Amniotic epithelial cell (primary cell): Measurements from ENCODE around the gene DIAPH2.

ENCODE experiments used
- DNase-seq: peaks from one replicate; pipeline ENCODE4 v3.0.0-alpha.2; 2010; ENCODE audit warnings: low read depth

DIAPH2 gene

DNA sequence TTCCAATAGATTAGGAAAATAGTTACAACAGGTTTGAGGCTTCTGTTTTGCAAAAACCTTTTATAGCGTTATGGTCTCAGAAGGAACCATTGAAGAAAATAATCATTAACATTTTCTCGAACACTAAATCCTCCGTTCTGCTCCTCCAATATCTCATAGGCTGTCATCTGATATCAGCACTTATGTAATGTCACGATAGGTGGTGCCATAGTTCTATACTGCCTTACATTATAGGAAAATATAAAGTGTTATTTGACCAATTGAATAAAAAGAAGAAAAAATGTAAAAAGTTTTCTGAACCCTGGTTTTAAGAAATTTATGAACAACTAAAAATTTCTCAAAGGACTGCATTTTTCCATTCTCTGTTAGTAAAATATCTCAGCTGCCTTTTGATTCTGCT lies 490.5 kb downstream of the DIAPH2 start:
- no peak for DNase-seq

DNA sequence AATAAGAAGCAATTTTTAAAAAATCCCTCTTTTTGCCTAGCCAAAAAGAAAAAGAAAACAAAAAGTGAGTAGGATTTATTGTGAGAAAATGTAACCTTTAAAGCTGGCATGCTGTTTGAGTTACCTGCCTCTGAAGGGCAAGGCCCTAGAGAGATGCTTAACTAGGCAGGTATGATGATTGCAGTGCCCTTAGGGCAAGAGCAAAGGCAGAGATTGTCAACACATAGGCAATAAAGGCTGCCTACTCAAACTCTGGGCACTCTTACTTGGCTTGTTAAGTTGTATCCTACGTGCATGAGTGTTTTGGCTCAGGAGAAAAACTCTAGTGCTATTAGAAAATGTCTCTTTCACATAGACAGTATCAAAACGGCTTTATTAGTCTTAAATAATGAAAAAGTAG lies 505.0 kb downstream of the DIAPH2 start:
- no peak for DNase-seq

DNA sequence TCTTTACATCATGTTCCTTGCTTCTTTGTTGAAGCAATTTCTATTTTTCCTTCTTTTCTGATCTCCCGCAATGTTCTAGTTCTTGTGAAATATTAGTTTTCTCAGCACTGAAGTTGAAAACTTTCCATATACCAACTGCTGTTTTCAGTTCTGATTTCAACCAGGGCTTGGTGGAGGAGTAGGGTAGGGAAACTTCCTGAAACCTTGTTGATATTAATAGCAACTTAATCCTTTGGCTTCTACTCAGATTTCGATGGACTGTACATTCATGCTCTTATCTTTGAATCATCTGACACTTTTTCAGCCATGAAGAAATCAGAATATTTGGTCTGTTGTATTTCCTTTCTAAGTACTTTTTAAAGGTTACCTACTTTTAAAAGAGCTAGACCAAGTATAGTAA lies 514.9 kb downstream of the DIAPH2 start:
- DNase-seq = peak; percentile 86

DNA sequence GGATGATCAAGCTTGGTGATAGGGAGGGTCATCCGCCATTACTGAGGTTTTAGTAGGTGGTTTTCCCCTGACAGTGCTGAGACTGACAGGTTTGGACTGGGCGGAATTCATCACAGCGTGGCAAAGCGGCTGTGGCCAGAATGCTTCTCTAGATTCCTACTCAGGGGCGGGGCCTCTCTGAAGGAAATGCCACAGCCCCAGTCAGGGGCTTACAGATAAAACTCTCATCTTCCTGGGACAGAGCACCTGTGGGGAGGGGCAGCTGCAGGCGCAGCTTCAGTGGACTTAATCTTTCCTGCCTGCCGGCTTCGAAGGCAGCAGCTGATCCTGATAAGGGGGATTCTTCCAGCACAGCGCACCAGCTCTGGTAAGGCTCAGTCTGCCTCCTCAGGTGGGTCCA lies 515.8 kb downstream of the DIAPH2 start:
- DNase-seq = no peak

DNA sequence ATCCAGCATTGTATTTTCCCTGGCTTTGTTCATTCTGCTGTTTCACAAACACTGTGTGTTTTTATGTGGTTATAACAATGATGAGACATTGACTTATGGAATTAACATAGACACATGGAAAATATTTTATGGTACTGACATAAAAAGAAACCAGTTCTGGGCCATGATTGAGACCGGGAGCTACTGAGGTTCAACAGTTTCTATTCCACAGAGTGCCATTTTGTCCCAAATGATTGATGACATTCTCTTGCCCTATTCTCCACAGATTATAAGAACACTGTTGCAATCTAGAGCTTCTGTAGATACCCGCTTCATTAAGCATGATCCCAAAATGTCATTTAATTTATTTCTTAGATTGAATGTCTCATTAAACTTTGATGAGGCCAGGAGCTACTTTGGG lies 525.9 kb downstream of the DIAPH2 start:
- no peak for DNase-seq

DNA sequence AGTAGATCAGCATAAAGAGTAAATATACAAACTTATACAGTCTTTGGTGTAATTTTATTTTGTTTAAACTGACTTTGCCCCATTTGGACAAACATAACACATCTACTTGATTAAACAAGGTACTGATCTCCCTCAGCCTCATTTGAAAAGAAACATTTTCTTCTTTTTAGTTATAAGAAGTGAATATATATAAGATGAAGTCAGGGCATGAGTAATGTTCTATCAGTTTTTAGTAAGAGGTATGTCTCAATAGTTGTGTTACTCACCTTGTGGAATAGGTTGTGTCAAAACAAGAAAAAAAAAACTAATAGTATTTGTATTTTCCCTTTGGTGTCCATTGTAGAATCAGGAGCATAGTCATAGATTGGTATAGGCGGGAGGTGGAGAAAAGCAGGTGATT lies 526.4 kb downstream of the DIAPH2 start:
- peak; percentile 26 for DNase-seq

DNA sequence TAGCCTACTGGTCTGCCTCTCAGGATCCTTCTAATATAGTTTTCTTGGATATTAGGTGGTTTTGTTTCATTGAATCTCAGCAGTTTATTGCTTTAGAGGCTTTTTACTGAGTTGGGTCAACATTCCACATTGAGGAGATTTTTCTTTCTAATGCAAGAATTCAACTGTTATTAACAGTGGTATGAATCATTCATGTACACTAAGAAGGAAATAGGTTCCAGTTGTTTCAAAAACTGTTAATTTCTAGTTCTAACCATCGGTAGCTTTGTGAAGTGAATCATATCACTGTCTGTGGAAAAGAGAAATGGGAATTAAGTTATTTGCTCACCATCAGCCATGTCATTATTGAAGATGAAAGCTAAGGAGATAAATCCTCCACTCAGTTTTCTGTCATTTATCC lies 530.5 kb downstream of the DIAPH2 start:
- peak; percentile 19 for DNase-seq

DNA sequence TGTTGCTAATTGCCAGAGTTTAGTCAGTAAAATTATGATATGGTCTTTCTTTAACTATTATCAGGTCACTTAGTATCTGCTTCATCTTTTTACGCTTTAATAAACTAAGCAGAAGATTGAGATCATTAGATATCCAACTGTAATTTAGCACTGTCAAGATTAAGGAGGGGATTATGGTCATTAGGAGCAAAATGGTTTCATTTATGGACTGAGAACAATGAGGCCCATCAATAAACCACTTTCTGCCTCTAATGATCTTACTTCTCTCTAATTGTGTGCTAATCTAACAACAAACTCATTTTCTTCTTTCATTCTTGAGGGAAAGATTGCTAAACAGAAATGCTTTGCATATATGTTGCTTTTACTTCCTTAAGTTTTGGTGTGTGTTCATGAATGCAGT lies 539.5 kb downstream of the DIAPH2 start:
- DNase-seq = no peak

DNA sequence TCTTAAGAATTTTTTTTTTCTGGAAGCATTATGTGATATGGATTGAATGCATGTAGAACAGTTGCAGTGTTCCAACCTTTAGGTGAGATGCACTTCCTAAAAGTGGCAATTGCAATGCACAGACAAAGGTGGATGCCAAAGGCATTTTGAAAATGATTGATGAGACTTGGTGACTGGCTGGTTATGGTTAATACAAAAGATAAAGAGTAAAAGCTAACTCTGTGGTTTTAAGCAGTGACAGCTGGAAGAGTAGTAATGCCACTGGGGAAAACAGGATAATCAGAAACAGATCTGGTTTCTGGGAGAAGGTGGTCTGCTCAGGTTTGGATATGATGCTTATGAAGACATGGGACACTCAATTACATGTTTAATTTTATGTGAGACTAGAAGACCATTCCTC lies 544.7 kb downstream of the DIAPH2 start:
- no peak for DNase-seq

DNA sequence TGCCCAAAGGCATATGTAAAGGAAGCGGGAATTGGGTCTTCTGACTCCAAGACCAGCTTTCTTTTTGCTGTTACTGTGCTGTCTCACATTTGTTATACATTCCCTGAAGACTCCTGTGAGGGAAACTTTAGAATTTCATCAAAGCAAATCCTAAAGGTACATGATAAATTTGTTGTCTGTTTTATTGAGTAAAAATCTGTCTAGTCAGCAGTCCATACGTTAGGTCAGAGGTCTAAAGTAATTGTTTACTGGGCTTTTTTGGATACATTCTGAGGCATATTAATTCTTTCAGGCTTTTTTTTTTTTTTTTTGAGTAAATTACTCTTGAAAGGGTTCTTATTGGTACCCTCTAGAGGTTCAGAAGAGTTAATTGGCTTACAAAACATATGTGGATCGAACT lies 546.3 kb downstream of the DIAPH2 start:
- no peak for DNase-seq

DNA sequence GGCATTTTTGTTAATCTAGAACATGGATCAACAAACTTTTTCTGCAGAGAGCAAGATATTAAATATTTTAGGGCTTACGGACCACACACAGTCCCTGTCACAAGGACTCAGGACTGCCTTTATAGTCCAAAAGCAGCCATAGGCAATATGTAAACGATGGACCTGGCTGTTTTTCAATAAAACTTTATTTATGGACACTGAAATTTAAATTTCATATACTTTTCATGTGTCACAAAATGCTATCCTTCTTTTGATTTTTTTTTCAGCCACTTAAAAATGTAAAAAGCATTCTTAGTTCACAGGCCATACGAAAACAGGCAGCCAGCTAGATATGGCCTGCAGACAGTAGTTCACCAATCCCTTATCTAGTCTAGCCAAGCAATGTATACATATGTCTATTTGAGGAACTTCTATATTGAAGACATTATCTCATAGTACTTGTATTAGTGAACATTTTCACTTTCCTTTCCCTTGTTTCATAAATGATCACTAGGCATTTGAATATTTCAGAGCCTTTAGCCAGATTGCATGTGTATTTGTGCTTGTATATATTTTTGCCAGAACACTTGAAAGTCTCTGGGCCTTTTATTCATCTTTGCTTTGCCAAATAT lies 549.9 kb downstream of the DIAPH2 start:
- DNase-seq = no peak

DNA sequence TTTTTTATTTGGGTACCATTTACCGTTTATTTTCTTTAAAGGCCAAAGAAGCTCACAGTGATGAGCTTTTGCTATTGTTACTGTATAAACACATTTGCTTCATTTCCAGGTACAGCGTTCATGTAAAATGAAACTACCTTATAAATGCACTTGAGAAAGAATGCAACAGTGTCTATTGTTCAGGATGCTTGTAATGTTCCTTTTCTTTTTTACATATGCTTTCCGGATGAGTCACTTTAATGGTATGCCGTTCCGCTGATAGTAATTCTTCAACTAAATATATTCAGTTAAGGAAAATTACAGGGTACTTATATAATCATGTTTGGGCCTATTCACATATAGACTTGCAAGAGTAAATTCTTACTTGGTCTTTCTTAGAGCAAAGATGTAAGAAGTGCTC lies 554.0 kb downstream of the DIAPH2 start:
- peak; percentile 40 for DNase-seq

DNA sequence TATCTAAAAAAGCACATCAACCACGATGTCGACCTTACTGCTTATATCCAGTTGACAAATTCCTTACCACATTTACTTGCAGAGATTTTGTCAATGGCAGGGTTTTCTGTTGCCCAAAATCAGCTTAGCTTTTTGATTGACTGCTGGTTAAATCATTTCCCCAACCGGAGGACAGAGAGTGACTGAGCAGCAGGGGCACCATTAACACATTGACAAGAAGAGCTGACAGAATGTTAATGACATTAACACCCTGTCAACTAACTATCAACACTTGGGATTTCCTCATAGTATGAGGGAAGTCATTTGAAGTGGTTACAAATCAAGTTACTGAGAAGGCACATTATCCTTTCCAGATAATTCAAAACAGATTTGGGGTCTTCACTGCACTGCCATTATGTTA lies 567.5 kb downstream of the DIAPH2 start:
- DNase-seq = no peak

DNA sequence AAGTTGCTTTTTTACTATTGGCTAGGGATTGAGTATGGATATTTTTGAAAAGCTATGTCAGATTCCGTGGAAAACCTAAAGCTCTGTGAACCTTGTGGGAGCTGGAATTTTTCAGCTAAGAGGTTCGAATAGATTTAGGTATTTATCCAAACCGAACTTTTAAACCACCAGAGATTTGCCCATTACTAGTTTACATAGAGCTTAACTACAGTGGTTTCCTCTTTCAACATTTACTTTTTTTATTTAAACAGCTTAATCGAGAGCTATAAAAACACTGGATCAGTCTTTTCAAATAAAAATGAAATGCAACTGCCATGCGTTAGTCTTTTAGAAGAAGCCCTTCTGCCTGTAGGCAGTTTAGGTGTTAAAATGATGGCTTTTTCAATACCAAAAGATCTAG lies 576.0 kb downstream of the DIAPH2 start:
- DNase-seq = no peak

DNA sequence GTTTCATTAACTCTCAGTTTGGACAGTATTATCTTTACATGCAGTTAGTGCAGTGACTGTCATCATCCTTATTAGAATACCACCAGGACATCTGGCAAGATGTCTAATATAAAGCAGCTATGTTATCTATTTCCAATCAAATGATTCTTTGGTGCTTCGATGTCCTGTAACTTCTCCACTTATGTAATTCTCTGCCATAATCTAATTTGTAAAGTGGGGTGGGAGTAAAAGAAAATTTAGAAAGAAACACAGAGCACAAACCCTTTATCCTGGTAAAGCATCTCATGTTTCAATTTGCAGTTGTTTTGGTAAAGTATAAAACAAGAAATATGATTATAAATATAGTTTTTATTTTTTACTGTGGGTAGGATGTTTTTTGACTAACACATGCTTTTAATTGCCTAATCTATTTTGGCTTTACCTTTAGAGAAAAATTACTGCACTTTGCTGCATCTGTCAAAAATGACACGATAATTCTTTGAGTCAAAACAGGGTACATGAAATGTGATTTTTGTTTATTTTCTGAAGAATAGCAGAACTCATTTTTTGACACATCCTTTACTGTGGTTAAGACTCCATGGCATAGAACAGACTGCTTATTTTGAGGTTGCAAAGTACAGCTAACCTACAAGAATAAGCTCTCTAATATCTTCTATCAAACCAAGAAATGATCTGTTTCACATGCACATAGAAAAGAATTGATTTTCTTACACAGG lies 581.9 kb downstream of the DIAPH2 start:
- DNase-seq = peak; percentile 45

DNA sequence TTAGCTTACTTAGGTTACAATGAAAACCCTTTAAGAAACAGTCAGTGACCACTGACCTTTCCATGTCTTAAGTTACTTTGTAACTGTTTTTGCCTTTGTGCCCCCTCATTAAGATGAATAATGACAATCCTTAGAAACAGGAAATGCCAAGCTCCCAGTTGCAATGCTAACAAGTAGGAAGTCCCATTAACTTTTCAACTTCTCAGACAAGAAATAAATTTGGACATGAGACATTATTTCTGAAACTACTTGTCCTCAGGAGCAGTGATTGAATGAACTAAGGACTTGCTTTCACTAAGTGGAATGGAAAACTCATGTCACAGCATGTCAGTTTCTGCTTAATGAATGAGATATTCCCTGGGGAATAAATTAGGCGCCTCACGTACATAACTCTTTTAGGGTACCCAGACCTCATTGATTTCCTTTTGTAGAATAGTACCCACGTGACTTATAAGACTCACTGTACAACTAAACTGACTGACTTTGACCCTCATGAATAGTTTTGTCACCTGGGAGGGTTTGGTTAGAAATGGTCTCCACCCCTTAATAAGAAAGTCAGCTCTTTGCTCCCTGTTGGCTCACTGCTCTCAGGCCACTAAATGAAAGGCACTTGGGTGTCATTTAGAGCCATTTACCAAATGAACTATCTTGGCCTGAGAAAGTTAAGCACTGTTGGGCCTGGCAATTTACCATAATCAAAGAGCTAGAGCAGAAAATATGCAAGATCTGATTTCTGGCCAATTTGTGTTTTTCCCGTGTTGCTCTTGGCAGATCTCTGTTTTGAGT lies 582.9 kb downstream of the DIAPH2 start:
- DNase-seq = peak; percentile 19

DNA sequence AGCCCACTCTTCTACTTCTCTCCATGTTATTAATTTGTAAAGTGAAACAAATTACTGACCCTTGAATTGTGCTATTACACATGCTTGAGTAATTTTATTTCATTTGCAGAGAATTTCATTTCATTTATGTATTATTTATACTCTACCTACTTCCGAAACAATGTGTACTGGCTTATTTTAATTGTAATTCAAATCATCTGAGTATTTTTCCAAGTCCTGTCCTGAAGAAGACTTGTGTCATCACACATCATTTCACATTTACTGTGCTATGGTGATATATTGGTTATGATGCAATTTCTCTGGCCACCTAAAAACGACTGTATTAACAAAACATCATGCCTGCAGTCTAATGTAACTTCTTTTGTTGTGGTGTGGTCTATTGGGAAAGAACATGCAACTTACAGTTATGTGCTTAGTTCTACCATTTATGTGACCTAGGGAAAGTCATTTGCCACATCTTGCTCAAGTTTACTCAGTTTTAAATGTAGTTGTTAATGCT lies 583.6 kb downstream of the DIAPH2 start:
- DNase-seq = peak; percentile 3

DNA sequence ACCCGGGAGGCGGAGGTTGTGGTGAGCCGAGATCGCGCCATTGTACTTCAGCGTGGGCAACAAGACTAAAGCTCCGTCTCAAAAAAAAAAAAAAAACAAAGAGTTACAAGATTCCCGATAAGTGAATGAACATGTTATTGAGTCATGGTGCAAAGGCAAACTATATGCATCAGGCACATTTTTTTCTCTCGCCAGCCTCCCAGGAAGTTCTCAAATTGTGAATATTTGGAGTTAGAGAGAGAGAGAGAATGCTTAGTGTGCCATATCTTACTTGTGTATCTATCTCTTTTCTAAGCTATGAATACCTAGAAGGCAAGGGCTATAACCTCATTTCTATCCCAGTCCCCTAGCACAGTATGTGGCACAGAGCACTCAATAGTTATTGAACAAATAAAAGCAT lies 599.9 kb downstream of the DIAPH2 start:
- no peak for DNase-seq

DNA sequence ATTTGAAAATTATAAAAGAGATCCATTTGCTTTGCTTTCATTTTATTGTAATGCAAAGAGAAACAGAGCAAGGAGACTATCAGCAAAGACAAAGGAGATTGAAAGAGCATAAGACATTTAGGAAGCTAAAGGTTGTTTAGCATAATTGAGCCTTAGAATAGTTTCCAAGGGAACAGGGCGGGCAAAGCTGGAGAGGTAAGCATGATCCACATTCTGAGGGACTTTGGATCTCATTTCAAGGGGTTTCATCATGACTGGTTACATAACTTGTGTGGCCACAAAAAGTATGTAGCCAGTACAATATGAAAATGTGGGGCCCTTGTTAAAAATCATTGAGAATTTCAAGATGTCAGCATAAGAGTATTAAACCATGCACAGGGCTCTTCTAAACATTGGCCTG lies 605.6 kb downstream of the DIAPH2 start:
- DNase-seq = no peak

DNA sequence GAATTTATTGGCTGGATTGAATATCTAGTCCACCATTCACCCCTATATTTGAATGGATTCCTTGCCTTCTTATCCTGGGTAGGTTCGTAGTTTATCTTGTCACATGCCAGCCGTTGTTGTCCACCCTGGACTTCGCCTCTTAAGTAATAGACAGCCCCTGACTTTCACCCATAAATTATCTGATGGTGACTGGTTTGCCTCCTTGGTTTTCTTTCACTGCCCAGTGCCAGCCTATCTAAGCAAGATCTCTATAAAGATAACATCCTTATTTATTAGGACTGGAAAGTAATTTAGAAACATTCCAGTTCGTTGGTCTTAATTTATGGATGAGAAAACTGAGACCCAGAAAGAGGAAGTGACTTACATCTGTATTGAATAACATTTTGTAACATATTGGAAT lies 609.4 kb downstream of the DIAPH2 start:
- DNase-seq = peak; percentile 8

DNA sequence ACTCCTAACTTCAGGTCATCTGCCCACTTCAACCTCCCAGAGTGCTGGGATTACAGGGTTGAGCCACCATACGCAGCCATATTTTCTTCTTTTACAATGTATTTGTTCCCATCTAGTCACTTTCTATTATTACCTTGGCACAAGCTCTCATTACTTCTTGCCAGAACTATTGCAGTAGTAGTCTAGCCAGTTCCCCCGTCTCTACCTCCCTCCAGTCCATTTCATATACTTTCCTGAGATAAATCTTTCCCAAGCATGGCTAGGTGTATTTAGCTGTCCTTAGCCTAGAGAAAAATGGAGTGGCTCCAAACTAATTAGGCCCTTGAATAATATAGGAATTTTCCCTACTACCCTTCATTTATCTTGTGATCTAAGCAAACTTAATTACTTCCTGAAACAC lies 611.3 kb downstream of the DIAPH2 start:
- no peak for DNase-seq

DNA sequence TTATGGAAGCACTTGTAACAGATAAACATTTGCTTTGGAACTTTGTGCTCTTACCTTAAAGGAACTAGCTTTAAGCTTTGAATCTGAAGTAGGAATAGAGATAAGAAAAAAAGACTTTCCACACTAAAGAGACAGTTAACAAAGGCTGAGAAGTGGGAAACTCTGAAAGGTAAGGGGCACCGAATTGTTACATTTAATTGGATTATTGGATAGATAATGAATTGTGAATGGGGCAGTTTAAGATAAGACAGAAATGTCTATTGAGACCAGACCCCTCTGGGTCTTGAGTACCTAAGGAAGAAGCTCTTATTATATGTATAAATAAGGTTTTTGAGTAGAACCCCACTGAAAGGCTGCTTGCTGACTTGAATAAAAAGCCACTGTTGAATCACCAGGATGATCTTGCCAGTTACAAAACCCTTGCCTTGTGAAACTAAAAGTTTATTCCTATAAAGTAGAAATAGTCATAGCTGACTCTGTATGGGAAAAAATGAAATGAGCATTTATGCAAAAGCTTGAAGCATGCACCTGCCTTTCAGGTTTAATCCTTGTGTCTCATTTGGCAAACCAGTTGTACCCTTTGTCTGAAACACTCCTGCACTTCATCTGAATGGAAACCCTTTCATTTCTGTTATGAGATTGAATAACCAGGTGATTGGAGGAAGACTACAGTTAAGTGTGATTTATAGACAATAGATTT lies 622.3 kb downstream of the DIAPH2 start:
- peak; percentile 30 for DNase-seq

DNA sequence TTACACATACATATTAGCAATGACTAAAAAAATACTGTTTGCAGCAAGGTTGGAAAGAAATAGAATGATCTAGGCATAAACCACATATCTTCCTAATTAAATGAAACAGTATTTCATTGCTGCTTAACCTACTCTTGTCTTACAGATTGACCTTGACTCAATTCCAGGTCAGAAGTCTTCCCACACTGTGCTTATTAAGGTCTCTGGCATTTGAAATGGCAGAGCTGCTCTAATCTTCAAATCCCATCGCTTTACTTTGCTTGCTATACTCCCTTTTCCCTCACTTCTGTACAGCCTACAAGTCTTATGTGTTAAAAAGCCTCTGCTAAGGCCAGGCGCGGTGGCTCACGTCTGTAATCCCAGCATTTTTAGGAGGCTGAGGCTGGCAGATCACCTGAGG lies 623.5 kb downstream of the DIAPH2 start:
- DNase-seq = peak; percentile 82
